ENCODE measurements around the gene MIER2.
A peak's percentile ranks its signal among the peaks of the same experiment; 100 is the strongest.
"Not testable (repeated sequence)": the region's sequence is repeated elsewhere in the genome, so short reads cannot be mapped to it uniquely, and the experiment has no call there.

MIER2 gene, protein sequence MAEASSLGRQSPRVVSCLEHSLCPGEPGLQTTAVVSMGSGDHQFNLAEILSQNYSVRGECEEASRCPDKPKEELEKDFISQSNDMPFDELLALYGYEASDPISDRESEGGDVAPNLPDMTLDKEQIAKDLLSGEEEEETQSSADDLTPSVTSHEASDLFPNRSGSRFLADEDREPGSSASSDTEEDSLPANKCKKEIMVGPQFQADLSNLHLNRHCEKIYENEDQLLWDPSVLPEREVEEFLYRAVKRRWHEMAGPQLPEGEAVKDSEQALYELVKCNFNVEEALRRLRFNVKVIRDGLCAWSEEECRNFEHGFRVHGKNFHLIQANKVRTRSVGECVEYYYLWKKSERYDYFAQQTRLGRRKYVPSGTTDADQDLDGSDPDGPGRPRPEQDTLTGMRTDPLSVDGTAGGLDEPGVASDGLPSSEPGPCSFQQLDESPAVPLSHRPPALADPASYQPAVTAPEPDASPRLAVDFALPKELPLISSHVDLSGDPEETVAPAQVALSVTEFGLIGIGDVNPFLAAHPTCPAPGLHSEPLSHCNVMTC

DNA sequence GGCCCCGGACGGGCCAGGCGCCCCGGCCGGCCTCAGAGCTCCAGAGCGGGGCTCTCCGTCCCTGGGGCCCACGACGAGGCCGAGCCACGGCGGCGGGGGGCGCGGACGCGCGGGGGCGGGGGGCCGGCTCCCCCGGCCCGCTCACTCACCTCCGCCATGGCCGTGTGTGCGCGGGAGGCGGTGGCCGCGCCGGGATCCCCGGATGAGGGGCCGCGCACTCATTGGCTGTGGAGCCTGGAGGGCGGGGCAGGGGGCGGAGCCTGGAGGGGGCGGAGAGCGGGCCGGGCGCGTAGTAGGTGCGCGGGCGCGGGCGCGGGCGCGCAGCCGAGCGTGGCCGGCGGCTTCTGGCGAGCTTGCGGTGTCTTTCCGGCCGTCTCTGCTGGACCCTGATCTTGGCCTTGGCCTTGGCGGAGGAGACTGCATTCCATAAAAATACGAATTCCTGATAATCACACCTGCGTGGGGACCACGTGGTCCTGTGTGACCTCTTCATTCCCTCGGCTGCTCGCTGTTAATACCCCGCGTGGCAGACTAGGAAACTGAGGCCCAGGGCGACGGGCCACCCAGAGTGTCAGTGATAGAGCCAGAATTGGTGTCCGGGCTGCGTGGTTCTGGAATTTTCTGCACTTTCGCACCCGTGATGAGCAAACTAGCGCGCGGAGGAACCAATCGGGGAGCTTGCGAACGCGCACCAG is at the start of gene MIER2:
MIER2 (minus strand) TSS at position 172 of the 695 bp plus-strand sequence; CDS start at position 158, 14 bp downstream.
- peak in 50 of 51 donors; percentile 8 to 92 (median 80) for DNase-seq

DNA sequence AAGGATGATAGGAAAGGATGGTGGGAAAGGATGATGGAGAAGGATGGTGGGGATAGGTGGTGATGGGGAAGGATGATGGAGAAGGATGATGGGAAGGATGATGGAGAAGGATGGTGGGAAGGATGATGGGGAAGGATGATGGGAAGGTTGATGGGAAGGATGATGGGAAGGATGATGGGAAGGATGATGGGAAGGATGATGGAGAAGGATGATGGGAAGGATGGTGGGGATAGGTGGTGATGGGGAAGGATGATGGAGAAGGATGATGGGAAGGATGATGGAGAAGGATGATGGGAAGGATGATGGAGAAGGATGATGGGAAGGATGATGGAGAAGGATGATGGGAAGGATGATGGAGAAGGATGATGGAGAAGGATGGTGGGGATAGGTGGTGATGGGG is 49.0 kb upstream of the MIER2 start:
- not testable (repeated sequence) for DNase-seq

DNA sequence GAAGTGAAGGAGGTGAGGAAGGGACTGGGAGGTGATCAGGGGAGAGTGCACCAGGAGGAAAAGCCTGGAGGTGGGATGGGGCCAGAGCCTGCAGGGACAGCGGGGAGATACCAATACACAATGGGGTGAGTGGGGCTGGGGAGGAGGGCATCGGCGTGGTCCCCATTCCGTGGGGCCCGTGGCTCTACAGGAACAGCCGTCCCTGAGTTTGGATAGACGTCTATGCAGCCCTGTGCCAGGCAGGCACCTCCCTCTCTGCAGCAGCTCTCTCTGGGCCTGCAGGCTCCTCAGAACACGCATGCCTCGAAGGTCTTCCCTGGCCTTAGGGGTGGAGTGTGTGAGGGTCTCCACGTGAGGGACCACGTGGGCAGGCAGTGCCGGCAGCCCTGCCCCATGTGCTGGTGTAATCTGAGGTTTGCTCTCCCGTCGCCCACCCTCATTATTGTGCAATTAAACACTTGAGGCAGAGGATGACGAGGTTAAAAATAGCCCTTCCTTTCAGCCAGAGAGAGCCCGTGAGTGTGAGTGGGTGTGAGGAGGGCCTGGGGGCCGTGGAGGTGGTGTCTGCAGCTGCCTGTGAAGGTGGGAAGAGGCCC is 47.9 kb upstream of the MIER2 start:
- DNase-seq: no peak

DNA sequence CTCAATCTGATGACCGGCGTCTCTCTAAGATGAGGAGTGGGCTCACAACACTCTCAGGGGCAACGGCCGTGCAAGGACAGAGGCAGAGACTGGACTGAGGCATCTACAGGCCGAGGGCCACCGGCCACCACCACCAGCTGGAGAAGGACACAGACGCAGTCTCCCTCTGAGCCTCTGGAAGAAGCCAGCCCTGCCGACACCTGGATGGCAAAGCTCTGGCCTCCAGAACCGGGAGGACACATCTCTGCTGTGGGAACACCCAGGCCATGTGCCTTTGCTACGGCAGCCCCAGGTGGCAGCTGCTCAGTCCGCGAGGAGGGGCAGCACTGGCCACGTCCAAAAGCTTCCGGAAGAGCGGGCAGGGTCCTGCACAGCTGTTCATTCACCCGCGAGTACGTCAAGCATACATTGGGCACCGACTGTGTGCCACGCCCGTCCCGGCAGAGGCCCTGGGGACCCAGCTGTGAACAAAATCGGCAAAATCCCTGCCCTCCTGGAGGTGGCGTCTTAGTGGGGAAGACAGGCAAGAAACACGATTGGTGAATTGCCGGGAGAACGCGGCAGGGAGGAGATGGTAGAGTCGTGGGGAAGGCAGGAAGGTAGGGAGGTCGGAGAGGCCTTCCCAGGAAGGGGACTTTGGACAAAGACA is 47.3 kb upstream of the MIER2 start:
- DNase-seq: no peak

DNA sequence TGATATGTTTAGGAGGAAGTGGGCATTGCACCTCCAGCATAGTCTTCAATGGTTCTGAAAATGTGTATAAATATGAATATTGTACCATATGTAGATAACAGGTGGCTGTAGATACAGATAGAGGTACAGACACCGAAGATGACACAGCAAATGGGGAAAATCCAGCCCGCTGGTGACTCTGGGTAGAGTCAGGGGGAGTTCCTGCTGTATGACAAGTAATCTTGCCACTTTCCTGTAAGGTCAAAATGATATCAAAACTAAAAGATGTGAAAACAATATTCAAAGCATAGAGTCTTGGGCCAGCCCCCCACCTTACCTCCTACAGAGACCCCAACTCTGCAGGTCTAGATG is 46.6 kb upstream of the MIER2 start:
- DNase-seq: no peak

DNA sequence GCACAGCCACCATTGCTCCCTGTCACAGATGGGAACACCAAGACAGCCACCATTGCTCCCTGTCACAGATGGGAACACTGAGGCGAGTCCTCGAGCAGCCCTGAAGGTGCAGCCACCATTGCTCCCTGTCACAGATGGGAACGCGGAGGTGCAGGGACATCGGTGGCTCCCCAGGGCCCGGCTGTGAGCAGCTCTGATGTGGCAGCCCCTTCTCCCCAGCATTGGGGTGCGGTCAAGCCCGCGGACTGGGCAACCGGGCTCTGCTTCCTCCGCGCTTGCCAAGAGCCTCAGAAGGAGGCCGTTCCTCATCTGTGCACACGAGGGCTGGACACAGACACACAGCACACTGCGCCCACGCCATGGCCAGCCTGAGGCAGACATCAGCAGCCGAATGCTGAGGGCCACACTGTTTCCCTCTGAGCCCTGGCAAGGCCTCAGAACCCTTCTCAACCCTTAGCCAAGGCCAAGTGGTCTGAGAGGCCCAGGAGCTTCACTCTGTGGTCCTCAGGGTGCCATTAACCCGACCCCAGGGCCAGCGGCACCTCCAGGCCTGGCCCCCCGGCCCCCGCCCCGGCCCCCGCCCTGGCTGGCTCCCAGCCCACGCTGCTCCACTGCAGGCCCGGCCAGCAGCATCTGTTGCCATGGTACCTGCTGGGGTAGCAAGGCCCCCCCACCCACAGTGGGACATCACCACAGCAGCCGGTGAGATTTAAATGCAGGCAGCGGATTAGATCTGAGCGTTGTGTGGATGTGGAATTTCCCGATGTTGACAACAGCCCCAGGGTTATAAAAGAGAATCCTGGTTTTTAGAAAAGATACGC is 46.0 kb upstream of the MIER2 start:
- no peak for DNase-seq

DNA sequence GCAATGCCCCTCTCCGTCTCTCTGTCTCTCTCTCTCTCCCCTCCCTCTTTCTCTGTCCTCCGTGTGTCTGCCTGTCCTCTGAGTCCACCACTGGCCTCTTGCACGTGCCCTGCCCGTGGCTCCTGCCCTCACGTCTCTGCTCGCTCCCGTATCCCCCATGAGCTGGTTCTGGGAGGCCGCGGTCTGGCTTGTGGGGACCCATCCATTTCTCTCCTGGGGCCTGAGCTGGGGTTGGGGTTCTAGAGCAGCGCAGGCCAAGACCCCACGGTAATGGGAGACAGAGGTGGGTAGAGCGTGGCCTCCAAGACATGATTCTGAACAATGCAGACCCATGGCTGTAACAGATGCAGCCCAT is 45.3 kb upstream of the MIER2 start:
- no peak for DNase-seq

DNA sequence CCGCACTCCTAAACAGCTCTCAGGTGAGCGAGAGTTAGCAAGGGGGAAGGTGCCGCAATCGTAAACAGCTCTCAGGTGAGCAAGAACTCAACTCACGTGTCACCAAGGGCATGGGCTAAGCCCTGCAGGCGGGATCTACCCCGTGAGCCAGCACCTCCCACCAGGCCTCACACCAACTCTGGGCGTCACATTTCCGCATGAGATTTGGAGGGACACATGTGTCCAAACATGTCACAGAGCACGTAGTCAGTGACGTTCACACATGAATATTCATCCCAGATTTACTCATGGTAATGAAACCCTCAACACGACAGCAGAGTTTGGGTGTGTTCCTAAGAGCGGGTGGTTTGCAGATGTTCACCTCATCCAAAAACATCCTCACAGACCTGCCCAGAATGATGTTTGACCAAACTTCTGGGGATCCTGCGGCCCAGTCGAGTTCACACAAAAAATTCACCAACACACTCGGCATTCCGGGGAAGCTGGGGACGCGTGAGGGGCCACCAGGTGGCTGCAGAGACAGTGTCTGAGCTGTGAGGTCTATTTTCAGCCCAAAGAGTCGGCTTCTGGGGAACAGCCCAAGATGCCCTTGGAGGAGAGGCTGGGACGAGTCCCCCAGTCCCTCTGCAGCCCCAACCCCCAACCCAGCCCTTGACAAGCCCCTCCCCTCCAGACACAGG is 44.8 kb upstream of the MIER2 start:
- DNase-seq: no peak

DNA sequence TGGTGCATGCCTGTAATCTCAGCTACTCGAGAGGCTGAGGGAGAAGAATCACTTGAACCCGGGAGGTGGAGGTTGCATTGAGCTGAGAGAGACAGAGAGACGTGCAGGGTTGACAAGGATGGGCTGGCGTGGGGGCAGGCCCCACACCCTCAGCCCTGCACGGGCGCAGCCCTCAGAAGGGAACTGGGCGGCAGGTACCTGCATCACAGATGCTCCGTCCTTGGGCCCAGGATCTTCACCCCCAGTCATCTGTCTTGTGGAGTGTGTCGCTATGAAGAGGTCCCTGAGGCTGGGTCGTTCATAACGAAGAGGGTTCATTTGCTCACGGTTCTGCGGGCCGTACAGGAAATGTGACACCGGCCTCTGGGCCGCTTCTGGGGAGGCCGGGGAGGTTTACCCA is 44.1 kb upstream of the MIER2 start:
- DNase-seq: no peak

DNA sequence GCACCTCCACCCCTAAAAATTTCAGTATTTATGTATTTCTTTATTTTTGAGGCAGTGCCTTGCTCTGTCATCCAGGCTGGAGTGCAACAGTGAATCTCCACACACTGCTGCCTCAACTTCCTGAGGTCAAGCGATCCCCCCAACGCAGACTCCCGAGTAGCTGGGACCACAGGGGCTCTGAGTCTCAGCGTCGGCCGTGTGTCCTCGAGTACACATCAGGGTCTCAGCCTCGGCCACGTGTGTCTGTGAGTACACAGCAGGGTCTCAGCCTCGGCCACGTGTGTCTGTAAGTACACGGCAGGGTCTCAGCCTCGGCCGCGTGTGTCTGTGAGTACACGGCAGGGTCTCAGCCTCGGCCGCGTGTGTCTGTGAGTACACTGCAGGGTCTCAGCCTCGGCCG is 43.2 kb upstream of the MIER2 start:
- no peak for DNase-seq

DNA sequence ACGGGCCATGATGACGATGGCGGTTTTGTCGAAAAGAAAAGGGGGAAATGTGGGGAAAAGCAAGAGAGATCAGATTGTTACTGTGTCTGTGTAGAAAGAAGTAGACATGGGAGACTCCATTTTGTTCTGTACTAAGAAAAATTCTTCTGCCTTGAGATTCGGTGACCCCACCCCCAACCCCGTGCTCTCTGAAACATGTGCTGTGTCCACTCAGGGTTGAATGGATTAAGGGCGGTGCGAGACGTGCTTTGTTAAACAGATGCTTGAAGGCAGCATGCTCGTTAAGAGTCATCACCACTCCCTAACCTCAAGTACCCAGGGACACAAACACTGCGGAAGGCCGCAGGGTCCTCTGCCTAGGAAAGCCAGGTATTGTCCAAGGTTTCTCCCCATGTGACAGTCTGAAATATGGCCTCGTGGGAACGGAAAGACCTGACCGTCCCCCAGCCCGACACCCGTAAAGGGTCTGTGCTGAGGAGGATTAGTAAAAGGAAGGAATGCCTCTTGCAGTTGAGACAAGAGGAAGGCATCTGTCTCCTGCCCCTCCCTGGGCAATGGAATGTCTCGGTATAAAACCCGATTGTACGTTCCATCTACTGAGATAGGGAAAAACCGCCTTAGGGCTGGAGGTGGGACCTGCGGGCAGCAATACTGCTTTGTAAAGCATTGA is 42.2 kb upstream of the MIER2 start:
- not testable (repeated sequence) for DNase-seq

DNA sequence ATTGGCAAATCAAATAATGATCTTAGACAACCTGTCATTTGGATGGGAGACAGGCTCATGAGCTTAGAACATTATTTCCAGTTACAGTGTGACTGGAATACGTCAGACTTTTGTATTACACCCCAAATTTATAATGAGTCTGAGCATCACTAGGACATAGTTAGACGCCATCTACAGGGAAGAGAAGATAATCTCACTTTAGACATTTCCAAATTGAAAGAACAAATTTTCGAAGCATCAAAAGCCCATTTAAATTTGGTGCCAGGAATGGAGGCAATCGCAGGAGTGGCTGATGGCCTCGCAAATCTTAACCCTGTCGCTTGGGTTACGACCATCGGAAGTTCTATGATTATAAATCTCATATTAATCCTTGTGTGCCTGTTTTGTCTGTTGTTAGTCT is 41.6 kb upstream of the MIER2 start:
- not testable (repeated sequence) for DNase-seq

DNA sequence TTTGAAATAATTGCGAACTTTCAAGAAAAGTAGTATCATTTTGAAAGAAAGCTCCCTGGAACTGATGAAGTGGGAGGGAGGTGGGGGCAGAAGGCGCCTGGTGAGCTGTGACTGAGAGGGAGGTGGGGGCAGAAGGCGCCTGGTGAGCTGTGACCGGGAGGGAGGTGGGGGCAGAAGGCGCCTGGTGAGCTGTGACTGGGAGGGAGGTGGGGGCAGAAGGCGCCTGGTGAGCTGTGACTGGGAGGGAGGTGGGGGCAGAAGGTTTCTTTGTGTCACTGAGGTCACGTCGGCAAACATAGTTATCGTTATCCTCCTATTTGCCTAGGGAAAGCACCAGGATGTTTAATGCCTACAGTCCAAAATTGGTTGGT is 40.2 kb upstream of the MIER2 start:
- DNase-seq: peak in 1 of 51 donors; percentile 10

DNA sequence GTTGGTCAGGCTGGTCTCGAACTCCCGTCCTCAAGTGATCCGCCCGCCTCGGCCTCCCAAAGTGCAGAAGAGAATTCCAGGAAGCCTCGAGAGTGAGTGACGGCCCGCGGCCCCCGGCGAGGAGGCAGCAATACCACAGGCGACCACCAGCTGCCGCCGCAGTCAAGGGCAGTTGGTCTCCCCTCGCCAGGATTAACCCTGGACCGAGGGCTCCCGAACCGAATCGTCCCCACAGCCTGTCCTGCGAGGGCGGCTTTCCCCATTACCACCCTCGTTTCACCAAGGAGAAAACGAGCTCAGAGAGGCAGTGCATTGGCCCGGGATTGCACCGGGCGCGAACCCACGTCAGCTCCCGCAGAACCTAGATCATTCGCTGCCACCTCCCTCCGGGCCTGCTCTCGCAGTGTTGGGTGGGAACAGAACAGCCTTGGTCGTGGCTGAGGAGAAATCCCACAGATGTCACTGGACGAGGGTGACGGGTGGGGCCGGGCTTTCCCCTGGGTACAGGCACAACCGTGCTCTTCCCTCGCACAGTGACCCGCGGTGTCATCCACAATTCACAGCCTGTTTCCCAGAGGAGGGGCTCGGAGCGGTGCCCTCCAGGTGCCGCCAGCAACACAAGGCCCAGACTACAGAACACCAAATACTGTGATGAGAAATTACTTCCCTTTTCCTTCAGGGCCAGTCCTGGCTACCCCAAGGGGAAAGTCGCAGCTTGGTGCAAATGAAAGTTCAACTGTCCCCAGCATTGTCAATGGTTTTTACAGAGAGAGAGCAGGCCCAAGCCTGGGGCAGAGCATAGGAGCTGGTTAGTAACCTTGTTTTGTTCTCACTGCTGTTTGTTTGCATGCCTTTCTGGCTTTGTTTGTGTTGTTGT is 39.6 kb upstream of the MIER2 start:
- DNase-seq: peak in 21 of 51 donors; percentile 4 to 44 (median 22)

DNA sequence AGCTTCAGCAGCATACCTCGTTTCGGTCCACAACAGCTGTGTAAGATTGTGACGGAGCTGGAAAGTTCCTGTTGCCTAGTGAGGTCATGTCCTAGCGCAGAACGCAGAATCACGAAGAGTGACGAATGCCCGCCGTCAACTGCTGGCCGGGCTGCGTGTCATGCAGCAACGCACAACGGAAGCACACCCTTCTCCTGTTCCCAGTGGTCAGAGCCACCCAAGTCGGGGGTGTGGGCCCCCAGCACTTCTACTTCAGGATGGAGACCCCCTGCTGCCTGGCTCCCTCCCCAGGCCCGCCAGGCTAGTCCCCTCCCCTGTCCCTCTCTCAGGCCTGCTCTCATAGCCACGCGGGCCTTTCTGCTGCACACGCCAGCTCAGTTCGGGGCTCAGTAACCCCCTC is 38.4 kb upstream of the MIER2 start:
- no peak for DNase-seq

DNA sequence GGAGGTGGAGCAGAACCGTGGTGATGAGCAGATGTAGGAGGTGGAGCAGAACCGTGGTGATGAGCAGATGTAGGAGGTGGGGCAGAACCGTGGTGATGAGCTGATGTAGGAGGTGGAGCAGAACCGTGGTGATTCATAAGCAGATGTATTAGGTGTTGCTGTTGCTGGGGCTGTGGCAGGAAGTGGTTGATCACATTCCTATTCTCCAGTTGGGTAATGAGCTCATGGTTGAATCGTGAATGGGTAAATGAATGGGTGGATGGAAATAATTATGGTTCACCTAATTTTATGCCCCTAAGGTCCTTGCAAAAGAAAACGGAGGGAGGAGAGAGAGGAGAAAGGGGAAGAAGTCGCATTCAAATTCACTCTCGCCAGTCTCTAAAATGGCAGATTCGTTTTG is 38.0 kb upstream of the MIER2 start:
- DNase-seq: not testable (repeated sequence)

DNA sequence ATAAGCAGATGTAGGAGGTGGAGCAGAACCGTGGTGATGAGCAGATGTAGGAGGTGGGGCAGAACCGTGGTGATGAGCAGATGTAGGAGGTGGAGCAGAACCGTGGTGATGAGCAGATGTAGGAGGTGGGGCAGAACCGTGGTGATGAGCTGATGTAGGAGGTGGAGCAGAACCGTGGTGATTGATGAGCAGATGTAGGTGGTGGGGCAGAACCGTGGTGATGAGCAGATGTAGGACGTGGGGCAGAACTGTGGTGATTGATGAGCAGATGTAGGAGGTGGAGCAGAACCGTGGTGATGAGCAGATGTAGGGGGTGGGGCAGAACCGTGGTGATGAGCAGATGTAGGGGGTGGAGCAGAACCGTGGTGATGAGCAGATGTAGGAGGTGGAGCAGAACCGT is 37.3 kb upstream of the MIER2 start:
- not testable (repeated sequence) for DNase-seq

DNA sequence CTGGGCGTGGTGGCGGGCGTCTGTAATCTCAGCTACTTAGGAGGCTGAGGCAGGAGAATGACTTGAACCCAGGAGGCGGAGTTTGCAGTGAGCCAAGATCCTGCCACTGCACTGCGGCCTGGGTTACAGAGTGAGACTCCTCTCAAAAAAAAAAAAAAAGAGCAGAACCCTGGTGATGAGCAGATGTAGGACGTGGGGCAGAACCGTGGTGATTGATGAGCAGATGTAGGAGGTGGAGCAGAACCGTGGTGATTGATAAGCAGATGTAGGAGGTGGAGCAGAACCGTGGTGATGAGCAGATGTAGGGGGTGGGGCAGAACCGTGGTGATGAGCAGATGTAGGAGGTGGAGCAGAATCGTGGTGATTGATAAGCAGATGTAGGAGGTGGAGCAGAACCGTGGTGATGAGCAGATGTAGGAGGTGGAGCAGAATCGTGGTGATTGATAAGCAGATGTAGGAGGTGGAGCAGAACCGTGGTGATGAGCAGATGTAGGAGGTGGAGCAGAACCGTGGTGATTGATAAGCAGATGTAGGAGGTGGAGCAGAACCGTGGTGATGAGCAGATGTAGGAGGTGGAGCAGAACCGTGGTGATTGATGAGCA is 36.1 kb upstream of the MIER2 start:
- not testable (repeated sequence) for DNase-seq

Measured in hypothalamus (tissue), 51 donors.